Upper lobe of left lung (tissue), 4 donors: ENCODE results near the gene SAMD1.

Source experiments
- POLR2A ChIP-seq, 4 donors: fragments of 450-650 bp; IDR thresholded peaks; one replicate each; pipeline ENCODE4 v1.5.1; 2016 to 2017; ENCODE audit warnings: antibody characterized with exemption in 4 of 4, mild to moderate bottlenecking in 2 of 4
- POLR2AphosphoS5 ChIP-seq, 2 donors: sonication (generic); formaldehyde crosslinking; IDR thresholded peaks; one replicate each; pipeline ENCODE4 v1.5.1; 2017; ENCODE audit warnings: antibody characterized with exemption in 2 of 2
- TF ChIP-seq, protein P1 (sequence below), 6 experiments: fragments of 450-650 bp in 4 of 6; fragments of 200-600 bp in 2 of 6; sonication (generic) in 2 of 6; IDR thresholded peaks; one replicate each; pipeline ENCODE4 v1.5.1; 2016 to 2019; ENCODE audit warnings: antibody characterized with exemption in 6 of 6

DNA sequence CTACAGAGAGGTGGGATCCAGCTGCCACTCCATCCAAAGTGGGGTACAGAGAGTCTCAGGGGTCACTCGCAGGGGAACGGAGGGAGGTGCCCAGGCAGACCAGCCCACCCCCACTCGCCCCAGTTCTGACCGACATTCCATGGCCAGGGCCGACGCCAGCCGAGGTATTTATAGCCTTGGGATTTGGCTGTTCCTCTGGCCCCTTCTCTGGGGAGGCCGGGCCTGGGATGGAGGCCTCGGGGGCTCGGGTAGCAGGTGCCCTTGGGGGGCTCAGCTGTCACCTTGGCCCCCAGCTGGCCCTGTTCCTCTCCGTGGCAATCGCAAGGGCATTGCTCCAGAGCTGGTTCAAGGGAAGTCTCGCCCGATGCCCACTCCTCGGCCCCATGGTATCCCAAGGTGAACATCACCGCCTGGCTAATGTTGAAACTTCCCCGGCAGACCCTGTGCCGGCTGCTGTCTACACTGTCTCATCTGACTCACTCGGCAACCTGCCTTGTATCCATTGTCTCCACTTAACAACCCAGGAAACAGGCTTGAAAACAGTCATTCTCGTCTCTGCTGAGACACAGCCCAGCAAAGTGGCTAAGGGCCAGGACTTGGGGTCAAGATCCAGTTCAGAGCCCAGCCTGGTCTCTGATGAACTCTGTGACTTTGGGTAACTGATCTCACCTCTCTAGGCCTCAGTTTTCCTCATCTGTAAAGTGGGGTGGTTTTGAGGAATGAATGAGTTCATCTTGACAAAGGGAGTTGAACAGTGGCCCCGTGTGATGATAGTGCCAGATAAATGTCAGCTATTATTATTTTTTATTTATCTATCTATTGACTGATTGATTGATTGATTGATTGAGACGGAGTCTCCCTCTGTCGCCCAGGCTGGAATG lies 17.3 kb upstream of the SAMD1 start:
- TF ChIP-seq, protein P1, sequence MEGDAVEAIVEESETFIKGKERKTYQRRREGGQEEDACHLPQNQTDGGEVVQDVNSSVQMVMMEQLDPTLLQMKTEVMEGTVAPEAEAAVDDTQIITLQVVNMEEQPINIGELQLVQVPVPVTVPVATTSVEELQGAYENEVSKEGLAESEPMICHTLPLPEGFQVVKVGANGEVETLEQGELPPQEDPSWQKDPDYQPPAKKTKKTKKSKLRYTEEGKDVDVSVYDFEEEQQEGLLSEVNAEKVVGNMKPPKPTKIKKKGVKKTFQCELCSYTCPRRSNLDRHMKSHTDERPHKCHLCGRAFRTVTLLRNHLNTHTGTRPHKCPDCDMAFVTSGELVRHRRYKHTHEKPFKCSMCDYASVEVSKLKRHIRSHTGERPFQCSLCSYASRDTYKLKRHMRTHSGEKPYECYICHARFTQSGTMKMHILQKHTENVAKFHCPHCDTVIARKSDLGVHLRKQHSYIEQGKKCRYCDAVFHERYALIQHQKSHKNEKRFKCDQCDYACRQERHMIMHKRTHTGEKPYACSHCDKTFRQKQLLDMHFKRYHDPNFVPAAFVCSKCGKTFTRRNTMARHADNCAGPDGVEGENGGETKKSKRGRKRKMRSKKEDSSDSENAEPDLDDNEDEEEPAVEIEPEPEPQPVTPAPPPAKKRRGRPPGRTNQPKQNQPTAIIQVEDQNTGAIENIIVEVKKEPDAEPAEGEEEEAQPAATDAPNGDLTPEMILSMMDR (IDR thresholded peaks at IDR 0.05): no peak
- TF ChIP-seq POLR2A (IDR thresholded peaks at IDR 0.05): no peak
- TF ChIP-seq POLR2AphosphoS5 (IDR thresholded peaks at IDR 0.05): no peak
